ENCODE results near the gene SMPD4.
"Not testable (repeated sequence)": the region's sequence is repeated elsewhere in the genome, so short reads cannot be mapped to it uniquely, and the experiment has no call there.

Gene SMPD4

DNA sequence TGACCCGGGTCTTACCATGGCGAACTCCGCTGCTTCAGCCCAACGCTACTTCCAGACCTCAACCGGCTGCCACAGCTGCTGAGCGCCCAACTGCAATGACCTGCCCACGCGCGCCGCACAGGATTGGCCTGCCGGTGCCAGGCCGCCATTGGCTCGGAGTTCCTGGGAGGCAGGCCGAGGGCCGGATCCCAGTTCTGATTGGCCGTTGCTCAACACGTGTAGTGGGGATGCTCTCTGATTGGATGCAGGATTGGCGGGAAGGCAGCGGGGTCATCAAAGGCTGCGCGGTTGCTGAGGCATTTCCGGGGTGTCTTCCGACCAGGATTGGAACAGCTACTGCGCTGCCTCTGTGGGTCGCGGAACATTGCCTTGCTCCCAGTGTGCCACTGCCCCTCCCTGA, 16.9 kb upstream of the SMPD4 start, which contains the start of gene TUBA3E:
Gene TUBA3E (minus strand): TSS at position 97 of the 400 bp plus-strand sequence. CDS start 79 bp downstream, at position 18.
- Histone ChIP-seq H3K27ac (no peak within 1 kb of the TSS), H3K36me3 (no peaks in the 10 kb centered on the region), H3K4me1 (ENCODE audit: control insufficient read depth in 1 of 2, insufficient read depth in 1 of 2, low read depth in 1 of 2, low read length in 1 of 2) (no peaks in the 10 kb centered on the region), H3K9me3 (no peaks in the 10 kb centered on the region), H3K27me3 (peaks cover 6% of the 10 kb centered on the region), H3K4me3 (ENCODE audit: low read depth in 1 of 2, low read length in 1 of 2) (no peak within 1 kb of the TSS)
- TF ChIP-seq CTCF (IDR thresholded peaks at IDR 0.05): no peak

DNA sequence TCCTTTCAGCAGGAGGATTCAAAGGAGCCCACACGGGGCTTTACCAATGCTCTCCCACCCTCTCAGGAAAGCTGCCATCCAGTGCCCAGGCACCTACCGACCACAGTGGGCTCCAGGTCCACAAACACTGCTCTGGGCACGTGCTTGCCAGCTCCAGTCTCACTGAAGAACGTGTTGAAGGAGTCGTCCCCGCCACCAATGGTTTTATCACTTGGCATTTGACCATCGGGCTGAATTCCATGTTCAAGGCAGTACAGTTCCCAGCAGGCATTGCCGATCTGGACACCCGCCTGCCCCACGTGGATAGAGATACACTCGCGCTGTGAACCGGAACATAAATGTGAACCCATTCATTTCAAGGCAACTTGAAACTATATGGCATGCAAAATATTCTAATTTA, 14.7 kb upstream of the SMPD4 start:
- H3K4me1 ChIP-seq (ENCODE audit: control insufficient read depth in 1 of 2, insufficient read depth in 1 of 2, low read depth in 1 of 2, low read length in 1 of 2); H3K27me3 ChIP-seq; H3K36me3 ChIP-seq; H3K9me3 ChIP-seq; H3K27ac ChIP-seq; H3K4me3 ChIP-seq (ENCODE audit: low read depth in 1 of 2, low read length in 1 of 2): not testable (repeated sequence)

GRCh38 chr2:130195089-130195635, 13.8 kb upstream of the SMPD4 start:
- H3K36me3 ChIP-seq: peaks cover 12% of the 10 kb centered on the region
- not testable (repeated sequence) for H3K4me3 ChIP-seq (ENCODE audit: low read depth in 1 of 2, low read length in 1 of 2); H3K27me3 ChIP-seq; H3K4me1 ChIP-seq (ENCODE audit: control insufficient read depth in 1 of 2, insufficient read depth in 1 of 2, low read depth in 1 of 2, low read length in 1 of 2); H3K9me3 ChIP-seq; H3K27ac ChIP-seq

DNA sequence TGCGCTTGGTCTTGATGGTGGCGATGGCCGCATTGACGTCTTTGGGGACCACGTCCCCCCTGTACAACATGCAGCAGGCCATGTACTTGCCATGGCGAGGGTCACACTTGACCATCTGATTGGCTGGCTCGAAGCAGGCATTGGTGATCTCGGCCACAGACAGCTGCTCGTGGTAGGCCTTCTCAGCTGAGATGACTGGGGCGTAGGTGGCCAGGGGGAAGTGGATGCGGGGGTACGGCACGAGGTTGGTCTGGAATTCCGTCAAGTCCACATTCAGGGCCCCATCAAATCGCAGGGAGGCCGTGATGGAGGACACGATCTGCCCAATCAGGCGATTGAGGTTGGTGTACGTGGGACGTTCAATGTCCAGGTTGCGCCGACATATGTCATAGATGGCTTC, 12.4 kb upstream of the SMPD4 start:
- H3K4me3 ChIP-seq (ENCODE audit: low read depth in 1 of 2, low read length in 1 of 2); H3K27me3 ChIP-seq; H3K9me3 ChIP-seq: not testable (repeated sequence)

DNA sequence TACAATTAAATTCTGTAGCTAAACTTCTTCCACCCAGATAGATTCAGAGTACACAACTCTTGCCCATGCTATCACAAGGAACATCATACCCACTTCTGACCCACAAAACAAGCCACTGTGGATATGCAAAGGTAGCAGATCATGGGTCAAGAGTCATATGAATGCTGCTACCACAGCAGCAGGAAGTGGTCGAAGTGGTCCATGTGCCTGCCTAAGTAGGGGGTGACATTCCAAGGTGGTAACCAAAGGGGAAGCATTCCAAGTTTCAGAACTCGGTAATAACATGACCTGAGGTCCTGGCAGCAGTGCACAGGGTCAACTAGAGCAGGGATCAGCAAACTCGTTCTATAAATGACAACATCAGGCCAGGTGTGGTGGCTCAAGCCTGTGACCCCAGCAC, 11.0 kb upstream of the SMPD4 start:
- H3K4me1 ChIP-seq (ENCODE audit: control insufficient read depth in 1 of 2, insufficient read depth in 1 of 2, low read depth in 1 of 2, low read length in 1 of 2); H3K27me3 ChIP-seq; H3K27ac ChIP-seq; H3K9me3 ChIP-seq; H3K4me3 ChIP-seq (ENCODE audit: low read depth in 1 of 2, low read length in 1 of 2): not testable (repeated sequence)
- peaks cover 15% of the 10 kb centered on the region for H3K36me3 ChIP-seq

More for the DNA sequence above, 12.4 kb upstream of the SMPD4 start:
- not testable (repeated sequence) for H3K27ac ChIP-seq; H3K4me1 ChIP-seq (ENCODE audit: control insufficient read depth in 1 of 2, insufficient read depth in 1 of 2, low read depth in 1 of 2, low read length in 1 of 2)
- H3K36me3 ChIP-seq: peaks cover 12% of the 10 kb centered on the region

GRCh38 chr2:130191319-130191718, 9.9 kb upstream of the SMPD4 start:
- not testable (repeated sequence) for H3K27me3 ChIP-seq; H3K4me1 ChIP-seq (ENCODE audit: control insufficient read depth in 1 of 2, insufficient read depth in 1 of 2, low read depth in 1 of 2, low read length in 1 of 2); H3K27ac ChIP-seq; H3K9me3 ChIP-seq; H3K4me3 ChIP-seq (ENCODE audit: low read depth in 1 of 2, low read length in 1 of 2)
- H3K36me3 ChIP-seq: peaks cover 15% of the 10 kb centered on the region

GRCh38 chr2:130190237-130190636, 8.8 kb upstream of the SMPD4 start:
- no peaks in the 10 kb centered on the region for H3K9me3 ChIP-seq
- no peak overlapping the region for H3K27ac ChIP-seq
- H3K27me3 ChIP-seq: no peaks in the 10 kb centered on the region
- H3K36me3 ChIP-seq: peaks cover 15% of the 10 kb centered on the region
- no peaks in the 10 kb centered on the region for H3K4me1 ChIP-seq (ENCODE audit: control insufficient read depth in 1 of 2, insufficient read depth in 1 of 2, low read depth in 1 of 2, low read length in 1 of 2)
- H3K4me3 ChIP-seq (ENCODE audit: low read depth in 1 of 2, low read length in 1 of 2): no peak overlapping the region
- TF ChIP-seq CTCF (IDR thresholded peaks at IDR 0.05): no peak

DNA sequence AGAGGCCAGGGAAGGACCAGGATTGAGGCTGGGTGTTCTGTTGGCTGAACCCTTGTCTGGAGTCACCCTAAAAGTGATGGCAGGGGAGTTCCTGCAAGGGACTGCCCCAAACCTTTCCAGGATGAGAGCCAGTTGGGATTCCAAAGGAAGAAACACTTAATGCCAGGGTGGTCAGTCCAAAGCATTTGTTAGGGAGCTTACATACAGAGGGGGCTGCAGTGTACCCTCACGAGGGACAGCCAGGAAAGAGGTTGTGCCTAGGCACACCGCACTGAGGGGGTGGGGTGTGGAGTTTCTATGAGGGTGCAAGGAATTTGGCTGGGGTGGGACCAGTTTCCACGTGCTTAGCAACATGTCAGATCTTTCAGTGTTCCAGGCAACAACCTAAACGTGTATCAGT, 7.6 kb upstream of the SMPD4 start:
- H3K4me3 ChIP-seq (ENCODE audit: low read depth in 1 of 2, low read length in 1 of 2); H3K9me3 ChIP-seq; H3K27ac ChIP-seq; H3K4me1 ChIP-seq (ENCODE audit: control insufficient read depth in 1 of 2, insufficient read depth in 1 of 2, low read depth in 1 of 2, low read length in 1 of 2); H3K27me3 ChIP-seq: not testable (repeated sequence)
- peaks cover 15% of the 10 kb centered on the region for H3K36me3 ChIP-seq

- H3K27ac ChIP-seq; H3K4me3 ChIP-seq (ENCODE audit: low read depth in 1 of 2, low read length in 1 of 2); H3K27me3 ChIP-seq; H3K4me1 ChIP-seq (ENCODE audit: control insufficient read depth in 1 of 2, insufficient read depth in 1 of 2, low read depth in 1 of 2, low read length in 1 of 2); H3K9me3 ChIP-seq: not testable (repeated sequence)
- peaks cover 15% of the 10 kb centered on the region for H3K36me3 ChIP-seq
Measured at GRCh38 chr2:130187859-130188792, 6.7 kb upstream of the SMPD4 start.
